Neural cell (in vitro differentiated cells): ENCODE measurements around the gene OTOP2. TPM values are rescaled to one million over a fixed set of nuclear protein-coding genes. Genes with fewer than 3 reads are reported as not detected.

Experiments
- H2AFZ ChIP-seq: fragments of 200-600, 300-800 bp; sonication (generic), shearing (Covaris generic); 2 replicates; pipeline ENCODE4 v1.6.0; 2014; ENCODE audit warnings: low read depth, mild to moderate bottlenecking, antibody characterized with exemption, low read length, moderate library complexity
- H3F3A ChIP-seq: fragments of 200-600 bp; shearing (Covaris generic); 2 replicates; pipeline ENCODE4 v1.6.1; 2016; ENCODE audit warnings: mild to moderate bottlenecking, moderate library complexity, mixed read lengths, antibody characterized with exemption, low read length; ENCODE audit not compliant: insufficient read depth, poor library complexity, severe bottlenecking
- H3K27ac ChIP-seq: fragments of 200-600, 300-800 bp; sonication (generic), shearing (Covaris generic); 2 replicates; pipeline ENCODE4 v1.5.1; 2014; ENCODE audit warnings: mild to moderate bottlenecking, low read length, moderate library complexity
- H3K27me3 ChIP-seq: fragments of 300-800, 200-600 bp; sonication (generic), shearing (Covaris generic); 2 replicates; pipeline ENCODE4 v1.6.0; 2014; ENCODE audit warnings: mild to moderate bottlenecking, low read depth, low read length, moderate library complexity; ENCODE audit not compliant: insufficient read depth
- H3K36me3 ChIP-seq: fragments of 300-800, 200-600 bp; sonication (generic), shearing (Covaris generic); 2 replicates; pipeline ENCODE4 v1.5.1; 2014; ENCODE audit warnings: mild to moderate bottlenecking, antibody characterized with exemption, low read length, moderate library complexity; ENCODE audit not compliant: insufficient read depth
- H3K4me2 ChIP-seq: fragments of 300-800, 200-600 bp; sonication (generic), shearing (Covaris generic); 2 replicates; pipeline ENCODE4 v1.6.0; 2014; ENCODE audit warnings: mild to moderate bottlenecking, low read length
- H3K4me3 ChIP-seq: fragments of 300-800, 200-600 bp; sonication (generic), shearing (Covaris generic); 2 replicates; pipeline ENCODE4 v1.5.1; 2014; ENCODE audit warnings: mild to moderate bottlenecking, low read length, moderate library complexity
- H3K79me2 ChIP-seq: fragments of 200-600 bp; shearing (Covaris generic); replicated peaks from 2 replicates; pipeline ENCODE4 v1.6.0; 2014; ENCODE audit warnings: mild to moderate bottlenecking, low read length, moderate library complexity; ENCODE audit not compliant: insufficient read depth
- H3K9ac ChIP-seq: fragments of 300-800, 200-600 bp; sonication (generic), shearing (Covaris generic); 2 replicates; pipeline ENCODE4 v1.6.1; 2016; ENCODE audit warnings: mild to moderate bottlenecking, low read length, mixed read lengths
- H3K9me2 ChIP-seq: fragments of 200-600 bp; shearing (Covaris generic); 2 replicates; pipeline ENCODE4 v1.6.1; 2016; ENCODE audit warnings: mild to moderate bottlenecking, low read length, mixed read lengths; ENCODE audit not compliant: insufficient read depth
- H3K9me3 ChIP-seq: fragments of 200-600, 300-800 bp; sonication (generic), shearing (Covaris generic); 2 replicates; pipeline ENCODE4 v1.6.1; 2016; ENCODE audit warnings: mild to moderate bottlenecking, mixed run types, low read length, moderate library complexity, mixed read lengths
- H4K20me1 ChIP-seq: fragments of 200-600 bp; shearing (Covaris generic); 2 replicates; pipeline ENCODE4 v1.6.1; 2016; ENCODE audit warnings: mild to moderate bottlenecking, mixed run types; ENCODE audit not compliant: insufficient read depth
- CTCF ChIP-seq: fragments of 450-650 bp; IDR thresholded peaks from 2 replicates; pipeline ENCODE4 v1.5.1; 2014; ENCODE audit warnings: antibody characterized with exemption, mild to moderate bottlenecking, moderate library complexity; ENCODE audit not compliant: poor library complexity, severe bottlenecking
- EP300 ChIP-seq: fragments of 450-650 bp; conservative IDR thresholded peaks from 2 replicates; pipeline ENCODE4 v1.6.1; 2014; ENCODE audit warnings: antibody characterized with exemption, mild to moderate bottlenecking, moderate library complexity; ENCODE audit not compliant: poor library complexity, severe bottlenecking
- EZH2 ChIP-seq: fragments of 200-600, 300-800 bp; shearing (Covaris generic), sonication (generic); IDR thresholded peaks from 2 replicates; pipeline ENCODE4 v1.6.1; 2014; ENCODE audit warnings: antibody characterized with exemption, low read length, borderline replicate concordance, mild to moderate bottlenecking; ENCODE audit not compliant: insufficient read depth, poor library complexity, severe bottlenecking
- MXI1 ChIP-seq: fragments of 450-650 bp; conservative IDR thresholded peaks from 2 replicates; pipeline ENCODE4 v1.6.1; 2014; ENCODE audit warnings: antibody characterized with exemption, mild to moderate bottlenecking; ENCODE audit not compliant: poor library complexity, severe bottlenecking
- POLR2AphosphoS5 ChIP-seq: IDR thresholded peaks from 2 replicates; pipeline ENCODE4 v1.6.1; 2012
- RAD21 ChIP-seq: fragments of 450-650 bp; conservative IDR thresholded peaks from 2 replicates; pipeline ENCODE4 v1.6.1; 2014; ENCODE audit warnings: antibody characterized with exemption, mild to moderate bottlenecking, moderate library complexity
- SMC3 ChIP-seq: fragments of 450-650 bp; conservative IDR thresholded peaks from 2 replicates; pipeline ENCODE4 v1.6.1; 2014; ENCODE audit warnings: antibody characterized with exemption, mild to moderate bottlenecking, moderate library complexity; ENCODE audit not compliant: poor library complexity
- TAF1 ChIP-seq: IDR thresholded peaks from 2 replicates; pipeline ENCODE4 v1.6.1; 2012; ENCODE audit warnings: low read depth
- polyA plus RNA-seq: library from polyadenylated mRNA; depleted of rRNA; stranded (reverse); fragments of >200 nt; gene quantifications from 2 replicates; pipeline ENCODE4 v1.2.3, GENCODE V29; 2014
- TF ChIP-seq, protein P1 (sequence below): IDR thresholded peaks from 2 replicates; pipeline ENCODE4 v1.6.1; 2012; ENCODE audit warnings: borderline replicate concordance

OTOP2 gene
- polyA plus RNA-seq, 1 donor from 2014 or later, result not detected

GRCh38 chr17:74935585-74936469 lies 11.8 kb downstream of the OTOP2 start, which contains the start of gene OTOP3:
Gene OTOP3 (plus strand): TSS chr17:74935898. CDS start chr17:74935922, 24 bp downstream.
- Histone ChIP-seq H3K9ac (no peak within 1 kb of the TSS), H3K36me3 (no peaks in the 10 kb centered on the region), H3K9me2 (no peaks in the 10 kb centered on the region), H3K9me3 (no peaks in the 10 kb centered on the region), H3K4me2 (no peak within 1 kb of the TSS), H3F3A (no peaks in the 10 kb centered on the region), H2AFZ (no peak within 1 kb of the TSS), H4K20me1 (no peaks in the 10 kb centered on the region), H3K79me2 (no peaks in the 10 kb centered on the region), H3K27ac (no peak within 1 kb of the TSS), H3K27me3 (peaks cover 86% of the 10 kb centered on the region), H3K4me3 (peak within 1 kb of the TSS; percentile 47)
- TF ChIP-seq EZH2, result peak; percentile 20
- TF ChIP-seq CTCF, result no peak
- TF ChIP-seq POLR2AphosphoS5, result no peak

- TF ChIP-seq RAD21, result no peak
- TF ChIP-seq SMC3, result no peak
- no peak for TF ChIP-seq EP300
- no peak for TF ChIP-seq EZH2
- TF ChIP-seq, protein P1, sequence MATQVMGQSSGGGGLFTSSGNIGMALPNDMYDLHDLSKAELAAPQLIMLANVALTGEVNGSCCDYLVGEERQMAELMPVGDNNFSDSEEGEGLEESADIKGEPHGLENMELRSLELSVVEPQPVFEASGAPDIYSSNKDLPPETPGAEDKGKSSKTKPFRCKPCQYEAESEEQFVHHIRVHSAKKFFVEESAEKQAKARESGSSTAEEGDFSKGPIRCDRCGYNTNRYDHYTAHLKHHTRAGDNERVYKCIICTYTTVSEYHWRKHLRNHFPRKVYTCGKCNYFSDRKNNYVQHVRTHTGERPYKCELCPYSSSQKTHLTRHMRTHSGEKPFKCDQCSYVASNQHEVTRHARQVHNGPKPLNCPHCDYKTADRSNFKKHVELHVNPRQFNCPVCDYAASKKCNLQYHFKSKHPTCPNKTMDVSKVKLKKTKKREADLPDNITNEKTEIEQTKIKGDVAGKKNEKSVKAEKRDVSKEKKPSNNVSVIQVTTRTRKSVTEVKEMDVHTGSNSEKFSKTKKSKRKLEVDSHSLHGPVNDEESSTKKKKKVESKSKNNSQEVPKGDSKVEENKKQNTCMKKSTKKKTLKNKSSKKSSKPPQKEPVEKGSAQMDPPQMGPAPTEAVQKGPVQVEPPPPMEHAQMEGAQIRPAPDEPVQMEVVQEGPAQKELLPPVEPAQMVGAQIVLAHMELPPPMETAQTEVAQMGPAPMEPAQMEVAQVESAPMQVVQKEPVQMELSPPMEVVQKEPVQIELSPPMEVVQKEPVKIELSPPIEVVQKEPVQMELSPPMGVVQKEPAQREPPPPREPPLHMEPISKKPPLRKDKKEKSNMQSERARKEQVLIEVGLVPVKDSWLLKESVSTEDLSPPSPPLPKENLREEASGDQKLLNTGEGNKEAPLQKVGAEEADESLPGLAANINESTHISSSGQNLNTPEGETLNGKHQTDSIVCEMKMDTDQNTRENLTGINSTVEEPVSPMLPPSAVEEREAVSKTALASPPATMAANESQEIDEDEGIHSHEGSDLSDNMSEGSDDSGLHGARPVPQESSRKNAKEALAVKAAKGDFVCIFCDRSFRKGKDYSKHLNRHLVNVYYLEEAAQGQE, result no peak
- TF ChIP-seq POLR2AphosphoS5, result no peak
- TF ChIP-seq TAF1, result no peak
- no peak for TF ChIP-seq MXI1
- no peak for TF ChIP-seq CTCF
- Histone ChIP-seq H3K9me2 (no peaks in the 10 kb centered on the region), H3K36me3 (no peaks in the 10 kb centered on the region), H2AFZ (no peak overlapping the region), H3K4me3 (no peak overlapping the region), H3K27me3 (peaks cover 92% of the 10 kb centered on the region), H3K9me3 (no peaks in the 10 kb centered on the region), H3K79me2 (no peaks in the 10 kb centered on the region), H3F3A (no peaks in the 10 kb centered on the region), H3K9ac (no peak overlapping the region), H3K27ac (no peak overlapping the region), H4K20me1 (no peaks in the 10 kb centered on the region), H3K4me2 (no peak overlapping the region)
These were observed 12.4 kb downstream of the OTOP2 start for GRCh38 chr17:74936470-74936799.
